HepG2 (cell line): ENCODE data around the gene TSEN34. TPM values are rescaled to one million over a fixed set of nuclear protein-coding genes. Genes with fewer than 3 reads are reported as not detected.

Source experiments
- BRD4 ChIP-seq: sonication (generic); formaldehyde crosslinking; IDR thresholded peaks from 2 replicates; pipeline ENCODE4 v1.4.0; 2020; ENCODE audit warnings: missing genetic modification reagents
- CCDC6 ChIP-seq: sonication (generic); formaldehyde crosslinking; IDR thresholded peaks from 2 replicates; pipeline ENCODE4 v1.8.1; 2022; ENCODE audit warnings: mild to moderate bottlenecking, missing genetic modification reagents, moderate library complexity
- ELF1 ChIP-seq: sonication (generic); formaldehyde crosslinking; IDR thresholded peaks from 2 replicates; pipeline ENCODE4 v1.4.0; 2020; ENCODE audit warnings: missing genetic modification reagents
- MLLT10 ChIP-seq: sonication (generic); formaldehyde crosslinking; IDR thresholded peaks from 2 replicates; pipeline ENCODE4 v1.4.0; 2020; ENCODE audit warnings: missing genetic modification reagents
- NAIF1 ChIP-seq: sonication (generic); formaldehyde crosslinking; IDR thresholded peaks from 2 replicates; pipeline ENCODE4 v1.5.0; 2020; ENCODE audit warnings: mild to moderate bottlenecking, missing genetic modification reagents, borderline replicate concordance
- NCOA5 ChIP-seq: sonication (generic); formaldehyde crosslinking; IDR thresholded peaks from 2 replicates; pipeline ENCODE4 v1.4.0; 2020; ENCODE audit warnings: missing genetic modification reagents
- RCOR2 ChIP-seq: IDR thresholded peaks from 2 replicates; pipeline ENCODE4 v1.6.1; 2016; ENCODE audit warnings: missing biosample characterization, missing genetic modification reagents
- RNF2 ChIP-seq: fragments of 450-650 bp; conservative IDR thresholded peaks from 2 replicates; pipeline ENCODE4 v1.6.1; 2016; ENCODE audit warnings: low read depth
- RXRA ChIP-seq: sonication (generic); formaldehyde crosslinking; IDR thresholded peaks from 2 replicates; pipeline ENCODE4 v1.5.1; 2020; ENCODE audit warnings: missing genetic modification reagents
- SALL1 ChIP-seq: sonication (generic); formaldehyde crosslinking; IDR thresholded peaks from 2 replicates; pipeline ENCODE4 v1.8.0; 2022; ENCODE audit warnings: mild to moderate bottlenecking, missing genetic modification reagents
- TFE3 ChIP-seq: IDR thresholded peaks from 2 replicates; pipeline ENCODE4 v1.6.1; 2016
- ZFP36L2 ChIP-seq: sonication (generic); formaldehyde crosslinking; IDR thresholded peaks from 2 replicates; pipeline ENCODE4 v1.4.0; 2020; ENCODE audit warnings: missing genetic modification reagents
- ZNF12 ChIP-seq: sonication (generic); formaldehyde crosslinking; IDR thresholded peaks from 2 replicates; pipeline ENCODE4 v1.5.0; 2020; ENCODE audit warnings: missing genetic modification reagents
- ZNF136 ChIP-seq: sonication (generic); formaldehyde crosslinking; IDR thresholded peaks from 2 replicates; pipeline ENCODE4 v1.8.1; 2022; ENCODE audit warnings: low read depth, mild to moderate bottlenecking, moderate library complexity, missing genetic modification reagents
- ZNF292 ChIP-seq: sonication (generic); formaldehyde crosslinking; IDR thresholded peaks from 2 replicates; pipeline ENCODE4 v1.8.1; 2022; ENCODE audit warnings: mild to moderate bottlenecking, low read depth, missing genetic modification reagents, borderline replicate concordance
- ZNF367 ChIP-seq: sonication (generic); formaldehyde crosslinking; IDR thresholded peaks from 2 replicates; pipeline ENCODE4 v1.4.0; 2020; ENCODE audit warnings: missing genetic modification reagents, borderline replicate concordance
- ZNF383 ChIP-seq: sonication (generic); formaldehyde crosslinking; IDR thresholded peaks from 2 replicates; pipeline ENCODE4 v1.4.0; 2020; ENCODE audit warnings: missing genetic modification reagents, mild to moderate bottlenecking, borderline replicate concordance
- ZNF446 ChIP-seq: sonication (generic); formaldehyde crosslinking; IDR thresholded peaks from 2 replicates; pipeline ENCODE4 v1.5.0; 2020; ENCODE audit warnings: mild to moderate bottlenecking, missing genetic modification reagents
- ZNF484 ChIP-seq: sonication (generic); formaldehyde crosslinking; IDR thresholded peaks from 2 replicates; pipeline ENCODE4 v1.5.1; 2020; ENCODE audit warnings: mild to moderate bottlenecking, low read depth, missing genetic modification reagents, borderline replicate concordance
- ZNF513 ChIP-seq: sonication (generic); formaldehyde crosslinking; conservative IDR thresholded peaks from 2 replicates; pipeline ENCODE4 v1.5.0; 2020; ENCODE audit warnings: missing genetic modification reagents
- ZNF543 ChIP-seq: sonication (generic); formaldehyde crosslinking; IDR thresholded peaks from 2 replicates; pipeline ENCODE4 v1.4.0; 2020; ENCODE audit warnings: mild to moderate bottlenecking, missing genetic modification reagents
- ZNF772 ChIP-seq: sonication (generic); formaldehyde crosslinking; IDR thresholded peaks from 2 replicates; pipeline ENCODE4 v1.5.0; 2020; ENCODE audit warnings: mild to moderate bottlenecking, missing genetic modification reagents
- ZNF782 ChIP-seq: sonication (generic); formaldehyde crosslinking; IDR thresholded peaks from 2 replicates; pipeline ENCODE4 v1.4.0; 2020; ENCODE audit warnings: missing genetic modification reagents, mild to moderate bottlenecking, borderline replicate concordance
- polyA plus RNA-seq, 8 experiments: library from polyadenylated mRNA; depleted of rRNA in 3 of 8; stranded (reverse) in 7 of 8; unstranded in 1 of 8; fragments of >200 nt; fragmentation: Illumina TruSeq in 4 of 8; extraction: Trizol in 4 of 8; gene quantifications; 2 replicates each; pipeline versions ENCODE4 v1.2.1 to v1.2.3, GENCODE V29; 2011 to 2016; ENCODE audit warnings: low read depth in 4 of 8, missing spikeins in 1 of 8, mixed read lengths in 1 of 8; ENCODE audit not compliant: insufficient read depth in 1 of 8
- total RNA-seq, 5 experiments: library from RNA; depleted of rRNA; stranded (reverse); fragments of >200 nt; fragmentation: Illumina TruSeq; extraction: Trizol; gene quantifications; 2 replicates each; pipeline ENCODE4 v1.2.3, GENCODE V29; 2016; ENCODE audit warnings: low read depth in 1 of 5
- TF ChIP-seq, protein P1 (sequence below): sonication (generic); formaldehyde crosslinking; IDR thresholded peaks from 2 replicates; pipeline ENCODE4 v1.4.0; 2020; ENCODE audit warnings: missing genetic modification reagents
- TF ChIP-seq, protein P2 (sequence below): sonication (generic); formaldehyde crosslinking; IDR thresholded peaks from 2 replicates; pipeline ENCODE4 v1.4.0; 2020; ENCODE audit warnings: missing genetic modification reagents

TSEN34 gene
- total and polyA plus RNA-seq, 2 of the 13 experiments (the other 11 are each of a cell fraction or from before 2014, with no cell fraction given) = 55.1 to 65.4 TPM

- TF ChIP-seq, protein P1, sequence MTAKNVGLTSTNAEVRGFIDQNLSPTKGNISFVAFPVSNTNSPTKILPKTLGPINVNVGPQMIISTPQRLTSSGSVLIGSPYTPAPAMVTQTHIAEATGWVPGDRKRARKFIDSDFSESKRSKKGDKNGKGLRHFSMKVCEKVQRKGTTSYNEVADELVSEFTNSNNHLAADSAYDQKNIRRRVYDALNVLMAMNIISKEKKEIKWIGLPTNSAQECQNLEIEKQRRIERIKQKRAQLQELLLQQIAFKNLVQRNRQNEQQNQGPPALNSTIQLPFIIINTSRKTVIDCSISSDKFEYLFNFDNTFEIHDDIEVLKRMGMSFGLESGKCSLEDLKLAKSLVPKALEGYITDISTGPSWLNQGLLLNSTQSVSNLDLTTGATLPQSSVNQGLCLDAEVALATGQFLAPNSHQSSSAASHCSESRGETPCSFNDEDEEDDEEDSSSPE (CRISPR knock-in tag) = peak; percentile 75
- TF ChIP-seq ZNF543 (CRISPR knock-in tag) (peak; percentile 3; the same call in 1 of the 2 replicates), ZNF367 (CRISPR knock-in tag) (no peak), ZNF446 (CRISPR knock-in tag) (no peak), RCOR2 (CRISPR knock-in tag) (no peak), ZNF292 (no peak), RNF2 (0 out of 2 replicates have a peak, but pooled peaks have one; percentile 32), ZNF782 (CRISPR knock-in tag) (no peak), ZNF136 (no peak), ZNF772 (peak; percentile 62), ZNF513 (CRISPR knock-in tag) (no peak), ZNF484 (CRISPR knock-in tag) (no peak), ZNF12 (CRISPR knock-in tag) (no peak), CCDC6 (CRISPR knock-in tag) (peak; percentile 70; the same call in 1 of the 2 replicates), BRD4 (CRISPR knock-in tag) (0 out of 2 replicates have a peak, but pooled peaks have one; percentile 44), NAIF1 (CRISPR knock-in tag) (peak; percentile 55; the same call in 1 of the 2 replicates), ZNF383 (CRISPR knock-in tag) (no peak), ZFP36L2 (CRISPR knock-in tag) (no peak), MLLT10 (CRISPR knock-in tag) (no peak), TFE3 (CRISPR knock-in tag) (peak; percentile 70), RXRA (CRISPR knock-in tag) (peak; percentile 29; the same call in 1 of the 2 replicates), NCOA5 (CRISPR knock-in tag) (no peak), ELF1 (CRISPR knock-in tag) (peak; percentile 73; the same call in 1 of the 2 replicates), SALL1 (CRISPR knock-in tag) (peak; percentile 78)
- TF ChIP-seq, protein P2, sequence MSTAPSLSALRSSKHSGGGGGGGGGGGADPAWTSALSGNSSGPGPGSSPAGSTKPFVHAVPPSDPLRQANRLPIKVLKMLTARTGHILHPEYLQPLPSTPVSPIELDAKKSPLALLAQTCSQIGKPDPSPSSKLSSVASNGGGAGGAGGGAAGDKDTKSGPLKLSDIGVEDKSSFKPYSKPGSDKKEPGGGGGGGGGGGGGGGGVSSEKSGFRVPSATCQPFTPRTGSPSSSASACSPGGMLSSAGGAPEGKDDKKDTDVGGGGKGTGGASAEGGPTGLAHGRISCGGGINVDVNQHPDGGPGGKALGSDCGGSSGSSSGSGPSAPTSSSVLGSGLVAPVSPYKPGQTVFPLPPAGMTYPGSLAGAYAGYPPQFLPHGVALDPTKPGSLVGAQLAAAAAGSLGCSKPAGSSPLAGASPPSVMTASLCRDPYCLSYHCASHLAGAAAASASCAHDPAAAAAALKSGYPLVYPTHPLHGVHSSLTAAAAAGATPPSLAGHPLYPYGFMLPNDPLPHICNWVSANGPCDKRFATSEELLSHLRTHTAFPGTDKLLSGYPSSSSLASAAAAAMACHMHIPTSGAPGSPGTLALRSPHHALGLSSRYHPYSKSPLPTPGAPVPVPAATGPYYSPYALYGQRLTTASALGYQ (CRISPR knock-in tag) = peak; percentile 8; the same call in 1 of the 2 replicates
These were observed 1.2 kb upstream of the TSEN34 start (continued) for GRCh38 chr19:54189735-54190502.
